ENCODE measurements around the gene ZNF670.
"Not testable (repeated sequence)": the region's sequence is repeated elsewhere in the genome, so short reads cannot be mapped to it uniquely, and the experiment has no call there.

Gene ZNF670

DNA sequence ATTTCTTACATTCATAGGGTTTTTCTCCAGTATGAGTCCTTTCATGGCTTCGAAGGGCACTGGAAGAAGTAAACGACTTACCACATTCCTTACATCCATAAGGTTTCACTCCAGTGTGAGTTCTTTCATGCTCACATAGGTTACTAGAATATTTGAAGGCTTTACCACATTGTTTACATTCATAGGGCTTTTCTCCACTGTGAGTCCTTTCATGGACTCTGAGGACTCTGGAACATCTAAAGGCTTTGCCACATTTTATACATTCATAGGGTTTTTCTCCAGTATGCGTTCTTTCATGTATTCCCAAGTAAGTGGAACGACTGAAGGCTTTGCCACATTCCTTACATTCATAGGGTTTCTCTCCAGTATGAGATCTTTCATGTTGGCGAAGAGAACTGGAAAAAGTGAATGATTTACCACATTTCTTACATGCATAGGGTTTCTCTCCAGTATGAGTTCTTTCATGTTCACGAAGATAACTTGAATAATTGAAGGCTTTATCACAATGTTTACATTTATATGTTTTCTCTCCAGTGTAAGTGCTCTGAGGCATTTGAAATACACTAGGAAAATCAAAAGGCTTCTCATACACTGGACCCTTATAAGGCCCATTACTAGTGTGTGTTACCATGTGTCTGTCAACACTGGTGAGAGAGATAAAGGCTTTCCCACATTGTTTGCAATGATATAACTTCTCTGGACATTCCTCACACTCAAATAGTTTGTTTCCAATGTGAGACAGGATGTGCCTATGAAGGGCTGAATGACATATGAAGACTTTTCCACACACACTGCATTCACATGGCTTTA is 40.9 kb downstream of the ZNF670 start:
- no peak for DNase-seq

DNA sequence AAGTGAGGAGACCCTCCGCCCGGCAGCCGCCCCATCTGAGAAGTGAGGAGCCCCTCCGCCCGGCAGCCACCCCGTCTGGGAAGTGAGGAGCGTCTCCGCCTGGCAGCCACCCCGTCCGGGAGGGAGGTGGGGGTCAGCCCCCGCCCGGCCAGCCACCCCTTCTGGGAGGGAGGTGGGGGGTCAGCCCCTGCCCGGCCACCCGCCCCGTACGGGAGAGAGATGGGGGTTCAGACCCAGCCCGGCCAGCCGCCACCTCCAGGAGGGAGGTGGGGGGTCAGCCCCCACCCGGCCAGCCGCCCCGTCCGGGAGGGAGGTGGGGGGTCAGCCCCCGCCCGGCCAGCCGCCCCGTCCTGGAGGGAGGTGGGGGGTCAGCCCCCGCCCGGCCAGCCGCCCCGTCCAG is 46.3 kb downstream of the ZNF670 start:
- DNase-seq = not testable (repeated sequence)

Data from activated CD4-positive, CD25-positive, alpha-beta regulatory T cell (primary cell).